Endodermal cell (in vitro differentiated cells): ENCODE results near the gene SEMA3A. TPM values are rescaled to one million over a fixed set of nuclear protein-coding genes. Genes with fewer than 3 reads are reported as not detected.

Source experiments
- DNase-seq: peaks from one replicate; pipeline ENCODE4 v3.0.0-alpha.2; 2017
- H3K27ac ChIP-seq: 2 replicates; pipeline ENCODE4 v1.5.1; 2013; ENCODE audit warnings: mild to moderate bottlenecking, low read depth, low read length, moderate library complexity
- H3K27me3 ChIP-seq: 2 replicates; pipeline ENCODE4 v1.6.1; 2013; ENCODE audit warnings: mild to moderate bottlenecking, low read length, moderate library complexity; ENCODE audit not compliant: insufficient read depth, control insufficient read depth, poor library complexity, severe bottlenecking
- H3K36me3 ChIP-seq: 2 replicates; pipeline ENCODE4 v1.7.0; 2013; ENCODE audit warnings: mild to moderate bottlenecking, low read length, moderate library complexity; ENCODE audit not compliant: control insufficient read depth, insufficient read depth
- H3K4me1 ChIP-seq: one replicate; pipeline ENCODE4 v1.7.0; 2013; ENCODE audit warnings: low read length; ENCODE audit not compliant: control insufficient read depth, insufficient read depth
- H3K4me3 ChIP-seq: 2 replicates; pipeline ENCODE4 v1.5.1; 2013; ENCODE audit warnings: mild to moderate bottlenecking, low read length, moderate library complexity
- H3K9ac ChIP-seq: 2 replicates; pipeline ENCODE4 v1.6.1; 2013; ENCODE audit warnings: mild to moderate bottlenecking, low read length, moderate library complexity; ENCODE audit not compliant: poor library complexity, severe bottlenecking; ENCODE audit errors: extremely low read depth
- H3K9me3 ChIP-seq: 2 replicates; pipeline ENCODE4 v1.6.1; 2013; ENCODE audit warnings: mild to moderate bottlenecking, low read length, moderate library complexity; ENCODE audit not compliant: control insufficient read depth
- H3K27ac Mint-ChIP-seq: 2 replicates; pipeline ENCODE4 v1.8.0; 2020; ENCODE audit warnings: mixed read lengths
- H3K27me3 Mint-ChIP-seq: 2 replicates; pipeline ENCODE4 v1.8.0; 2021; ENCODE audit warnings: mild to moderate bottlenecking, mixed read lengths; ENCODE audit not compliant: insufficient read depth
- H3K36me3 Mint-ChIP-seq: 2 replicates; pipeline ENCODE4 v1.8.0; 2020; ENCODE audit warnings: low read depth, mixed read lengths
- H3K4me1 Mint-ChIP-seq: 2 replicates; pipeline ENCODE4 v1.8.0; 2020; ENCODE audit warnings: mixed read lengths
- H3K4me3 Mint-ChIP-seq: 2 replicates; pipeline ENCODE4 v1.8.0; 2020; ENCODE audit warnings: mild to moderate bottlenecking, moderate library complexity, mixed read lengths
- H3K9me3 Mint-ChIP-seq: 2 replicates; pipeline ENCODE4 v1.8.0; 2020; ENCODE audit warnings: mild to moderate bottlenecking, mixed read lengths
- WGBS, 2 experiments: methylation state at CpG; one replicate each; pipeline versions ENCODE4 v1.1.5 to v1.1.7; 2013; ENCODE audit warnings: missing lambda C conversion rate in 2 of 2, mixed read lengths in 1 of 2; ENCODE audit not compliant: insufficient coverage in 1 of 2, insufficient read length in 1 of 2; 5-methylcytosine and 5-hydroxymethylcytosine counted together
- total RNA-seq, 2 donors: library from RNA; stranded (reverse); fragmentation: NEBNext Ultra II Directional in 1 of 2; extraction: Animal tissue kit (Norgen Biotek cat#: 25700) in 1 of 2; gene quantifications; 2 replicates in 1 of 2; 3 replicates in 1 of 2; pipeline ENCODE4 v1.2.1, GENCODE V29; 2021
- TF ChIP-seq, protein P1 (sequence below): fragments of 200-600 bp; sonication (generic); conservative IDR thresholded peaks from 2 replicates; pipeline ENCODE4 v1.5.0; 2021; ENCODE audit warnings: antibody characterized with exemption, mild to moderate bottlenecking

Gene SEMA3A
- total RNA-seq, 2 donors from 2014 or later, result 43.5 to 72.8 TPM

DNA sequence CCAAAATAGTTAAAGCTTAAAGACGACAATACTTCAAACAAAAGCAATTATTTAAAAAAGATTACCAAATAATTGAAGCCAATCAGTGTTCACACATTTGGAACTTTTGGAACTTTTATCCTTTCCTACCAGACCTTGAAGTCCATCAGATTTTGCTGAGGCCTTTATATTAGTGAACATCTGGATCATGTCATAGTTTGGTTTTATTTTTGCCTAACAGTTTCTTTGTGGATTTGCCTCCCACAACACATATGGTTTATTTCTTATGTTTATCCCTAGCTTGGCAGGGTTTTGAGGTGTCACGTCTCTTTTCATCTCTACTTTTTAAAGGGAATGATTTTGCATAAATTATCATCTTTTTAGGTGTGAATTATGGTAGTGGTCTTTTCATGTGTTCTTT, 242.4 kb downstream of the SEMA3A start:
- no peaks in the 10 kb centered on the region for H3K27me3 ChIP-seq
- no peaks in the 10 kb centered on the region for H3K36me3 ChIP-seq
- Mint-ChIP-seq H3K36me3 (no peaks in the 10 kb centered on the region), H3K27ac (no peak overlapping the region), H3K27me3 (no peaks in the 10 kb centered on the region), H3K9me3 (no peaks in the 10 kb centered on the region), H3K4me3 (no peak overlapping the region), H3K4me1 (peaks cover 4% of the 10 kb centered on the region)
- WGBS, 2 experiments, result 98 to 100% methylated on average over 1 to 2 of the region's 2 CpGs
- H3K4me1 ChIP-seq, result no peaks in the 10 kb centered on the region
- TF ChIP-seq, protein P1, sequence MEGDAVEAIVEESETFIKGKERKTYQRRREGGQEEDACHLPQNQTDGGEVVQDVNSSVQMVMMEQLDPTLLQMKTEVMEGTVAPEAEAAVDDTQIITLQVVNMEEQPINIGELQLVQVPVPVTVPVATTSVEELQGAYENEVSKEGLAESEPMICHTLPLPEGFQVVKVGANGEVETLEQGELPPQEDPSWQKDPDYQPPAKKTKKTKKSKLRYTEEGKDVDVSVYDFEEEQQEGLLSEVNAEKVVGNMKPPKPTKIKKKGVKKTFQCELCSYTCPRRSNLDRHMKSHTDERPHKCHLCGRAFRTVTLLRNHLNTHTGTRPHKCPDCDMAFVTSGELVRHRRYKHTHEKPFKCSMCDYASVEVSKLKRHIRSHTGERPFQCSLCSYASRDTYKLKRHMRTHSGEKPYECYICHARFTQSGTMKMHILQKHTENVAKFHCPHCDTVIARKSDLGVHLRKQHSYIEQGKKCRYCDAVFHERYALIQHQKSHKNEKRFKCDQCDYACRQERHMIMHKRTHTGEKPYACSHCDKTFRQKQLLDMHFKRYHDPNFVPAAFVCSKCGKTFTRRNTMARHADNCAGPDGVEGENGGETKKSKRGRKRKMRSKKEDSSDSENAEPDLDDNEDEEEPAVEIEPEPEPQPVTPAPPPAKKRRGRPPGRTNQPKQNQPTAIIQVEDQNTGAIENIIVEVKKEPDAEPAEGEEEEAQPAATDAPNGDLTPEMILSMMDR, result no peak
- DNase-seq, result no peak
- H3K27ac ChIP-seq, result no peak overlapping the region
- H3K9me3 ChIP-seq, result no peaks in the 10 kb centered on the region
- H3K4me3 ChIP-seq, result no peak overlapping the region
- no peak overlapping the region for H3K9ac ChIP-seq

DNA sequence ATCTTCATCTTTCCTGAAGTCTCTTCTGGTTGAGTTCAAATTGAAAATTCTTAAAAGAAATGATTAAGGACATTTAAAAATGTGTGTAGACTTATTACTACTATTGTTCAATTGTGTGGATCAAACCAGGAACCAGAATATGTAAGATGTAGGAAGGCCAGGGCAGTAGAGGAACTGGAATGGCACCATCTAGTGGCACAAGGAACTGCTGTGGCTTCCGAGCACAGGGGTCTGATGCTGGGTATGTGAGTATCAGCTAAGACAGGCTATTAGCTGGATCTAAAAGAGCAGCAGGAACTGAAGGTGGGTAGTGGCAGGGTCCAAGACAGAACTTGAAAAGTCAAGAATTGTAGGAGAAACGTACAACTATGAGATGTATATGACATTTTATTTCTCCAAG, 247.3 kb downstream of the SEMA3A start:
- Histone ChIP-seq H3K4me3 (no peak overlapping the region), H3K36me3 (no peaks in the 10 kb centered on the region), H3K27me3 (no peaks in the 10 kb centered on the region), H3K4me1 (no peaks in the 10 kb centered on the region), H3K9me3 (no peaks in the 10 kb centered on the region), H3K9ac (no peak overlapping the region), H3K27ac (no peak overlapping the region)
- 56 to 67% methylated on average over 1 to 2 of the region's 2 CpGs for WGBS, 2 experiments
- no peak overlapping the region for H3K27ac Mint-ChIP-seq
- TF ChIP-seq, protein P1, result peak; percentile 91
- no peak overlapping the region for H3K4me3 Mint-ChIP-seq
- H3K36me3 Mint-ChIP-seq, result no peaks in the 10 kb centered on the region
- H3K9me3 Mint-ChIP-seq, result no peaks in the 10 kb centered on the region
- no peaks in the 10 kb centered on the region for H3K27me3 Mint-ChIP-seq
- DNase-seq, result peak; percentile 80
- H3K4me1 Mint-ChIP-seq, result no peaks in the 10 kb centered on the region

DNA sequence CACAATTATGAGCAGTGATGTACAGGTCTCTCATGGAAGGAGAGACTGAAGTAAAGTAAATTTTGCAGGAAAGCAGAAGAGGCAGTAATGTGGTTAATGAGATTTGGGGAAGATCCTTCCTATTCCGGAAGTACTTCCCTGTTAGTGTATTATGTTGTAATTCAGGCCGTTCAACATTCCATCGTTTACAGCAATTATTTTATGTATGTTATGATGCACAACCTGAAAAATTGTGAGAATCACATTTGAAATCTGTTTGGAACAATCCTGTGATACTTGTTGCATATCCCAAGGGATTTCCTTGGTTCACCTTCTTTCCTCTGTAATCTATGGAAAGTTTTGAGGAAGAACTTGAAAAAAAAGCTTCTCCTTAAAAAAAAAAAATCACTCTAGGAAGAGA, 247.8 kb downstream of the SEMA3A start:
- no peaks in the 10 kb centered on the region for H3K27me3 Mint-ChIP-seq
- H3K27ac Mint-ChIP-seq, result no peak overlapping the region
- no peak overlapping the region for H3K4me3 ChIP-seq
- H3K9me3 ChIP-seq, result no peaks in the 10 kb centered on the region
- H3K9me3 Mint-ChIP-seq, result no peaks in the 10 kb centered on the region
- H3K27me3 ChIP-seq, result no peaks in the 10 kb centered on the region
- DNase-seq, result no peak
- no peaks in the 10 kb centered on the region for H3K36me3 Mint-ChIP-seq
- H3K27ac ChIP-seq, result no peak overlapping the region
- no peaks in the 10 kb centered on the region for H3K36me3 ChIP-seq
- WGBS, 2 experiments, result 93 to 96% methylated on average over 3 of the region's 3 CpGs
- no peak overlapping the region for H3K9ac ChIP-seq
- no peaks in the 10 kb centered on the region for H3K4me1 Mint-ChIP-seq
- H3K4me1 ChIP-seq, result no peaks in the 10 kb centered on the region
- H3K4me3 Mint-ChIP-seq, result no peak overlapping the region
- TF ChIP-seq, protein P1, result no peak
